HG02798 (cell line): Measurements from ENCODE around the gene TNFRSF4.
"Not testable (repeated sequence)": the region's sequence is repeated elsewhere in the genome, so short reads cannot be mapped to it uniquely, and the experiment has no call there.

Source experiments
- ATAC-seq: cut with Tn5 transposase; IDR thresholded peaks from one replicate; pipeline ENCODE4 v1.9.1; 2021; ENCODE audit warnings: mild to moderate bottlenecking; ENCODE audit not compliant: unreplicated experiment, poor library complexity

The TNFRSF4 gene

DNA sequence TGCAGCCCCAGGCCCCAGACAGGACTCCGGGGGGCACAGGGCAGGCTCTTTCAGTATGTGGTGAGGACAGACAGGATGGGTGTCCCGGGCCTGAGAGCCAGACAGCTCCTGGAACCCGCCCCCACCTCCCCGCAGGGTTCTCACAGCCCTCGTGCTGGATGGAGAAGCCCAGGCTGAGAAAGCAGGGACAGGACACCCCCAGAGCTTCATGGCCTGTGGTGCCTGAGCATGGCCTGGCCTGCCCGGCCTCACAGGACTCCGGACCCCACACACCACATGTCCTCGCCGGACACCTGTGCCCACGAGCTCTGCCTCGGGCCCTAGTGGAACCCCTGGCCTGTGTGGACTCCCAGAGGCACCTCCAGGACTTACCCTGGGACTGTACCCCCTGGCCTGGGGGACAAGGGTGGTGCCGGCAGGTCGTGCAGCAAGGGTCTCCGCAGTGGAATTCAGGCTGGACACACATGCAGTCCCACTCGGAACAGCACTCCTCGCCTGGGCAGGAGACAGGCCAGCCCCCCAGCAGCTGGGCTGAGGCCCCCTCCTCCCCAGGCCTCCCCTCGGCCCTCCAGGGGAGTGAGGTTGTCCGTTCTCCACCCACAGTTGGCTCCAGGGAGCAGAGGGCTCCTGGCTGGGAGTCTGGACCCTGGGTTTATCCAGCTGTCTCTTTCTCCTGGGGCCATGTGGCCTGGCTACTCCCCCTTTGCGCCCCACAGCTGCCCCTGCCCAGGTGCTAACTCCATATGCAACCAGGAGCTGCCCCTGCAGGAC is 8.8 kb downstream of the TNFRSF4 start:
- ATAC-seq = no peak

DNA sequence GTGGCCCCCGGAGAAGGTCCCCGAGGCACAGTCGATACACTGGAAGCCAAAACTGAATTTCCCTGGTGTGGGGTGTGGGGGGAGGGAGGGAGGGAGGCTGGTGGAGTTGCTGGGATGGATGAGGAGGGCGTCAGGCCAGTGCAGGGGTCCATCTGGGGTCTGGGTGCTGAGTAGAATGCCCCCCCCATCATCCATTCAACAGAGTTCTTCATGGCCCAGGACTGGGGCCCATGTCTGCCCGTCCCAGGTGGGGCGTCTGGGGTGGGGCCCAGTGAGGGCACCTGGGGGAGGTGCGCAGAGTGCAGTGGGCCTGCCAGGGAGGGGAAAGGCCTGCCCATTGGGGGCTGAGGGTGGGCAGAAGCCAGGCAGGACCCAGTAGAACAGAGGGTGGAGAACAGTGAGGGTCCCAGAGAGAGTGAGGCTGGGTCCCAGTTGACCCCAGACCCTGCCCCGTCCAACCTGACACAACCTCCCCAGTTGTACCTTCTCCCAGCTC is 9.5 kb downstream of the TNFRSF4 start:
- no peak for ATAC-seq

DNA sequence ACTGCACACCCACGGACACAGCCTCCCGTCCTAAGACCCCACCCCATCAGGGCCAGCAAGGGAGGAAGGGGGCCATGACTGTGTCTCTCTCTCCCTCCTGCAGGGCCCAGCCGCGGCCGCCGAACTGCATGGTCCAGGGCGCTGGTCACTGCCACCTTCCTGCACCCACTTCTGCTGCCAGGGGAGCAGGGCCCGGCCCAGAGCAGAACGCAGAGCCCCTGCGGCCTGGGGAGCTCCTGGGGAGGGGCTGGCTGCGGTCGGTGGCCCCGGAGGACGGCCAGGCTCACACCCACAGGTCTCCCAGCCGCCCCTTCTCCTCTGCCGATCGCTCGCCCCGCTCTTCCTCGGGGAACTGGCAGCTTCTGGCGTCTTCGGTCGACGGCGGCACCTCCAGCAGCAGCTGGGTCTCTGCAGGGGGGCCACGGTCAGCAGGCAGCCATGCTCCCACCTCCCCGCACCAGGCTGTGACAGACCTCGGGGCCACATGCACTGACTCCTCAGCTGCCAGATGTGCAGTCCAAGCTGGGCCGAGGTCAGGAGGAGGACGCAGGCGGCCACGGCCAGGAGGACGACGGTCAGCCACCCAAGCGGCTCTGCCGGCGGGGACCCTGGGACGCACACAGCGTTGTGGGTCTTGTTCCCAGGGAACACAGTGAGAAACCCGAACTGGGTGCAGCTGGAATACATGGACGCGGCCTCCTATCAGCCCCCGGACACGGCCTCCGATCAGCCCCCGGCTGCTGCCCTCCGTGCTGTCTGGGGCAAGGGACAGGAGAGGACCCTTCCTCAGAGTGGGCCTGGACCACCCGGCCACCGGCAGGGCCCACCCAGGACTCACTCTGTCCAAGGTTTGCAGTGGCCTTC is 10.2 kb downstream of the TNFRSF4 start:
- no peak for ATAC-seq

DNA sequence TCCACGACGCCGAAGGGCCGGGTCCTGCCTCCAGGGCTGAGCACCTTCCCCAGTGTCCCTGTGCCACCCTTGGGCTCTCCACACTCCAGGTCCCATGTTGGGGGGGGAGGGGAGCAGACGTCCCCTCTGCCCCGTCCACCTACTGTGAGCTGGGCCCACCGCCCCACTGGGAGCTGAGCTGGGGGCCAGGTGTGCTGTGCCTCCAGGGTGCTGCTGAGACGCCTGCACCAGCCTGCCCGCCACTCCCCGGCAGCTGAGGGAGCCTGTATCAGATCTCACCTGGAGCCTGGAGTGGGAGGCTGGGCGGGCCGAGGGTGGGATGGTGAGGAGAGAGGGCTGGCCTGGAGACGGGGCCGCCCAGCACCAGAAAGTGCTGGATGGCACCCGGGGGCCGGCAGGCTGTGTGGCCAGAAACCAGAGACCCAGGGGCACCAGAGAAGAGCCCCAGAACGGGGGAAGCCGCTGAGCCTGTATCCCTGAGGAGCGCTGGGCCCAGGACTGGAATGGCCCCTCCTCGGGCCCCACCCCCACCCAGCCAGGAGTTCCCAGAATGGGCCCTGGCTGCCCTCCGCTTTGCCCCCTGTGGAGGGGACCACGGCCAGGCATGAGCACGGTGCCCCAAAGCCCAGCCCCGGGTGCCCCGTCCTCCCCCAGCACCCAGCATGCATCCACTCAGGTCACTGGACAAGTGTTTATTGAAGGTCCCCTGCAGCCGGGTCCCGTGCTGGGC is 11.0 kb downstream of the TNFRSF4 start:
- ATAC-seq = no peak

DNA sequence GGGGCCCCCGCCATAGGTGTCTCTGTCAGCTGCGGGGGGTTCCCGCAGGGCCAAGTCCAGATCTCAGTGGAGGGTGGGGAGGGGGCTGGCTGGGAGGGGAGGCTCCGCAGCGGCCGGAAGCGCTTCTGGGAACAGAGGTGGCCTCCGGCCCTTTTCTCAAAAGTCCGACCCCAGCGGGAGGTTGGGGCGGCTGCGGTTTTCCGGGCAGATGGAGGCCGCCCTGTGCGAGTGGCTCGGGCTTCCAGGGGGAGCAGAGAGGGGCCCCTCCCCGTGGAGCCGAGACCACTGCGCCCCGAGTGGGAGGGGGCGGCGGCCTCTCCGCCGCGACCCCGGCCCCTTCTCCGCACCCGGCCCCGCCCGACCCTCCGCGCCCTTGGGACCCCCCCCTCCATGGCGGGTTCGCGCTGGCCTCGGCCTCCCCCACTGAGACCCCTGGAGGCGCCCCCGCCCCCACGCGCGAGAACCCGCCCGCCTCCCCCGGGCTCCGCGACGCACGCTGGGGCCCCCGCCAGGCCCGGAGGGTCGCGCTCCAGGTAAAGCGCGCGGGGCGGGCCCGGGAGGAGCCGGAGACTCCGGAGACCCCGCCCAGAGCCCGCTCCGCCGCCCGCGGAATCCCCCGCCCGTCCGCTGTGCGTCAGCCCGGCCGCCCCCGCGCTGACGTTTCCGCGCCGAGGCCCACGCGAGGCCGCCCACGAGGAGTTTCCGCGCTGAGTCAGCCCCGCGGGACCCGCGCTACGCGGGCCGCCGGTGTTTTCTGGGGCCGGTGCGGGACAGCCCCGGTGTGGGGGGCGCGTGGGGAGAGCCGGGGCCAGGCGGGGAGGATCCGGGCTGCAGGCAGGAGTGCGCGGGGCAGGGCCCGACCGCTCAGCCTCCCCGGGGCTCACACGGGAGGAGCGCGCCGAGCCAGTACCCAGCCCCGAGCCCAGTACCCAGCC is 12.8 kb downstream of the TNFRSF4 start:
- ATAC-seq = peak; percentile 60

DNA sequence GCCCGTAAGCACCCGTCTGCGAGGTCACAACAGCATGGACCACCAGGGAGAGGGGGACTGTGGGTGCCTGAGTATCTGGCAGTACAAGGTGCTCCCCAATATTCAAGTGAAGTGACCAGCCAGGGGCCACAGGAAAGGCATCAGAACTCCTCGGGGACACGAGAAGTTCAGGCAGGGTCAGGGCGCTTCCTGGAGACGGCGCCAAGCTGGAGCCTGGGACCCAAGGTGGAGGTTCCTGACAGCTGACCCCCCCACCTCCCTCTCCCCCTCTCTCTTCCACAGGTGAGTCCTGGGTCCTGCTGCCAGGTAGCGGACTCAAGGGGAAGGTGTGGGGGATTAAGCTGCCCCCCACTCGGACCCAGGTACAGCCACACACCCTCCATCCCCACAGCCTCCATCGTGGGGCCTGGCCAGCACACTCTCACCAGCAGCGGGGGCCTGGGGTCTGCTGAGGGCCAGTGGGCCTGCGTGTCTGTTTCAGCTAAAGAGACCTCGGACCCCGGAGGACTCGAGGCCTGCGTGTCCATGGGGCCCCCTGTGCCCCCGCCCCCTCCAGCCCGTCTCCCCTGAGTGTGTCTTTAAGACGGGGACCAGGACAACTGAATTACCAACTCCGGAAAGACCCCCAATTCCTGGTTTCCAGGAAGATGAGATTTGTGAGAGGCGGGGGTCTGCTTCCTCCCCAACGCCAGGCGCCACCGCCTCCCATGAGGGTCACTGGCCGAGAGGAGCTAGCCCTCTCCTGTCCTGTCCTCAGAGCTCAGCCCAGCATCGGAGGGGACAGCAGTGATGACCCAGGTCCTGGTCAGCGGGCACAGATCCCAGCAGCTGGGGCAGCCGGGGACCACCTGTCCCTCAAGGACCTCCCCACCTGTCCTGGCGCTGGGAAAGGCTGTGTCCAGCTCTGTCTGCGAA is 13.7 kb downstream of the TNFRSF4 start:
- no peak for ATAC-seq

DNA sequence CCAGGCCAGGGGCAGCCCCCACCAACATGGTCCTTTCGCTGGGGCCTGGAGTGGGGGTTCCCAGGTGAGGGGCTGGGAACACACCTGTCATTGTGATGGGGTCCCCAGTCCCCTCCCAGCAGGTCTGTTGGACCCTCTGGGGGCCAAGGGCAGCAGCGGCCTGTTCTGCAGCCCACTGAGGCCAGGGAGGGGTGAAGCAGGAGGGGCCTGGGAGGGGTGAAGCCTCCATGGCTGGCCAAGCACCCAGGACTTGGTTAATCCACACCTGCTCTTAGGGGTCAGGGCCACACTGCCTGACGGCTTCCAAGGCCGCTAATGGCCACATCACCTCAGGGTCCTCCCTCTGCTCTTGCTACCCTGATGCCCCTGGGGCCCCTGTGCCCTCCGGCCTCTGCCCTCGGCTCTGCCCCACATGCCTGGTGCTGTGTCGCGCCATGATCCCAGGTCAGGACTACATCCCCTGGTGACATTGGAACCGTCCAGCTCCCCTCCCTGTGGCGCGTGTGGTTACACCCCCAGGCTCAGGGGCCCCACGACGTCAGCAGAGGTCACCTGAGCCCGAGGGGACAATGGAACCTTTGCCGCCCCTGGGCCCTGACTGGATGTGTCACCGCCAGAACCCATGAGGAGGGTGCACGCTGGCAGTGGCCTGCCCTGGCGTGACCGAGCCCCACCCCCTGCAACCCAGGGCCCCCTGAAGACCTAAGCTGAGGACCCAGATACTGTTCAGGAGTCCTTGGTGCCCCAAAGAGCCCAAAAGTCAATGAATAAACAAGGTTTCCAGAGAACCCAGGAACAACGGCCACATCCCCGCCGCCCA is 14.6 kb downstream of the TNFRSF4 start:
- no peak for ATAC-seq

DNA sequence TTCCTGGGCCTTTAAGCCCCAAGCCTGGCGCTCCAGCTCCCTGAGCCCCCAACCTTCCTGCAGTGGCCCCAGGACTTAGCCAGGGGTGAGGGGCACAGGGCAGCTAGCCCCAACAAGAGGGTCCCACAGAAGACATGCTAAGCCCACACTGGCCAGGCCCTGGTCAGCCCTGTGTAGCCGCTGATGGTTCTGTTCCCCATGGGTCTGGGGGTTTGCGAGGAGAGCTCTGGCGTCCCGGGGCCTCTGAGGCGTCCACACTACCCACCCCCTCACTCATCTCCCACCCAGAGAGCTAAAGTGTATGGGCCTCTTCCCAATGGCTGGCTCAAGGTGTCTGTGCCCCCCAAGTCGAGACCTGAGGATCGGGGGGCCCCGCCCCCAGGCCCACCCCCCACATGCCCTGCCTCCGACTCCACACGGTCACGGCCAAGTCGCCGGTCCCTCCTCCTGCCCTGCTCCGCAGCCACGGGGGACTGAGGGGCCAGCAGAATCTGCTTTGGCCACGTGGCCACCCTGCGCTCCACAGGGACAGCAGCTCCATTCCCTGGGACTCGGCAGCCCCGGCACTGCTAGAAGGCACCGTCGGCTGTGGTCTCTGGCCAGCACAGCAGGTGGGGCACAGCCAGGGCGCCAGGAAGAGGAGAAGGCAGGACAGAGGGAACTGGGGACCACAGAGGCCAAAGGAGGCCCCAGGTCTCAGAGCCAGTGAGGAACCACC is 15.4 kb downstream of the TNFRSF4 start:
- no peak for ATAC-seq

DNA sequence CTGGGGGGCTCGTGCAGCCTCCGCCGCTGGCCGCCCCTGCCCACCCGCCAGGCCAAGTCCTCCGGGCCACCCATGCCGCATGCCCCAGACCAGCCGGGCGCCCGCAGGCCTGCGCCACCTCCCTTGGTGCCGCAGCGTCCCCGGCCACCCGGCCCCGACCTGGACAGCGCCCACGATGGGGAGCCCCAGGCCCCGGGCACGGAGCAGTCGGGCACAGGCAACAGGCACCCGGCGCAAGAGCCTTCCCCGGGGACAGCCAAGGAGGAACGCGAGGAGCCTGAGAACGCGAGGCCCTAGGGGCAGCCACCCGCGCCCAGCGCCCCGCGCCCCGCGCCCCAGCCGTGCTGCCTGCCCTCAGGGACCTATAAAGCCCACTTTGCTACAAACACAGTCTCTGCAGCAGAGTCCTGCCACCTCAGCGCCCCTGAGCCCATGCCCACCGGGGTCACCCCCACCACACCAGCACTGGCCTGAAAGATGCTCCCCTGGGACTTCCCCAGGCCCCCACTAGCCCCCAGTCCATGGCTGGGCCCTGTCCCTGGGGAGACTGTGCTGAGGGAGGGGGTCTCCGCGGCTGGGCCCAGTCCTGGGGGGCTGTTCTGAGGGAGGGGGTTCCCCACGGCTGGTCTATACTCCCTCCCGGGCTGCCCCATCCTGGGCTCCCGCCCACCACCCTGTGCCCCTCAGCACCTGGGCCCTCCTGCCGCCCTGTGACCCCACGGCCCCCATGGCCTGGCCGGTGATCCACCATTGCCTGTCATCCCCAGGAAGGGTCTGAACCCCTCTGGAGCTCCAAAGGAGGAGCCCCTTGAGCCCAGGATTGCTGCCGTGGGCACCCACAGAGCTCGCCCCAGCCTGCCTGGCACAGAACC is 16.2 kb downstream of the TNFRSF4 start:
- ATAC-seq = no peak

DNA sequence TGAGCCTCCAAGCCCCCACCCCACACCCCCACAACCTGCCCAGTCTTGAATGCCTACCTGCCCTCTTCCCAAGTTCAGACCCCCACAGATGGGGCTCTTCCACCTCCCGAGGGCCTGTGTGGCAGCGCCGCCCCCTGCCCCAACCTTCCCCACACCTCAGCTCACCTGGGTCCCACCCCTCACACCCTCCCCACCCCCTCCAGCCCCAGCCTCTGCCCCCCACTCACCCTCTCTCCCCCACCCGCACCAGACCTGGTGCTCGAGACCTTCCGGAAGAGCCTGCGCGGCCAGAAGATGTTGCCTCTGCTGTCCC is 16.8 kb downstream of the TNFRSF4 start:
- no peak for ATAC-seq

DNA sequence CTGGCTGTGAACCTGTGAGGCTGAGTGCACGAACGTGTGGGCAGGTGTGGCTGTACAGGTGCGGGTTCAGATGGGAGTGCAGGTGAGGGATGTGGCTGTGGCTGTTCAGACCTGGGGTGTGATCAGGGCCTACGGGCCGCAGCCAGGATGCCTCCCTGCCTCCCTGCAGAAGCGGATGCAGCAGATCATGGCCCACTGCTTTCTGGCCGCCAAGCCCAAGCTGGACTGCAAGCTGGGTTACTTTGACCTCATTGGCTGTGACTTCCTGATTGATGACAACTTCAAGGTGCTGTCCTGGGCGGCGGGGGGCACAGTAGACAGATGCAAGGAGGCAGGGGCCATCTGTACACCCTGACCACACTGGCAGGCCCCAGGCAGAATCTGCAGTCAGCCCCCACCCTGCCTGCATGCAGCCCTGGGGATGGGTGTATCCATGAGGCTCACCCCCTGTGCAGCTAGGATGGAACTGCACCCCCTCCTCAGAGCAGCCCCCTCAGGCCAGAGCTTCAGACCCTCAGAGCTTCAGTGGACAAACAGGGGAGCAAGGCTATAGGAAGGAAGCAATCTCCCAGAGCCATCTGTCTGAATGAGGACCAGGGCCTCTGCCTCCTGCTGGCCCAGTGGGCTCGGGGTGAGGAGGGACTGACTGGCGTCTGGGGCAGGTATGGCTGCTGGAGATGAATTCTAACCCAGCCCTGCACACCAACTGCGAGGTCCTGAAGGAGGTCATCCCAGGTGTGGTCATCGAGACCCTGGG is 17.3 kb downstream of the TNFRSF4 start:
- no peak for ATAC-seq

DNA sequence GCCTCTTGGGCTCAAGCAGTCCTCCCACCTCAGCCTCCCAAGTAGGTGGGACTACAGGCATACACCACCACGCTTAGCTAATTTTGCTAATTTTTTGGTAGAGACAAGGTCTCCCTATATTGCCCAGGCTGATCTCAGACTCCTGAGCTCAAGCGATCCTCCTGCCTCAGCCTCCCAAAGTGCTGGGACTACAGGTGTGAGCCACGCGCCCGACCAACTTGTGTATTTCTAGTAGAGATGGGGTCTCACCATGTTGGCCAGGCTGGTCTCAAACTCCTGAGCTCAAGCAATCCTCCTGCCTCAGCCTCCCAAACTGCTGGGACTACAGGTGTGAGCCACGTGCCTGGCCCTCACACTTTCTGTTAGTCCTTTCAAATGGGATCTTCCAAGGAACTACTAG is 18.2 kb downstream of the TNFRSF4 start:
- ATAC-seq = not testable (repeated sequence)

DNA sequence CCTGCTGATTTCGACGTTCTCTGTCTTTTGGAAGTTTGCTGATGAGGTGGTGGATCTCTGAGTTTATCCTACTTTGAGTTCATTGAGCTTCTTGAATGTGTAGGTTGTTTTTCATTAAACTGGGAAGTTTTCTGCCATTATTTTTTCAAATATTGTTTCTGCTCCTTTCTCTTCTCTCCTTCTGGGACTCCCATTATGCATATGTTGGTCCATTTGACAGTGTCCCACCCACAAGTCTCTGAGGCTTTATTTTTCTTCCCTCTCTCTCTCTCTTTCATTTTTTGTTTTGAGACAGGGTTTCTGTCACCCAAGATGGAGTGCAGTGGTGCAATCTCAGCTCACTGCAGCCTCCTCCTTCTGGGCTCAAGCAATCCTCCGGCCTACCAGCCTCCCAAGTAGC is 19.2 kb downstream of the TNFRSF4 start:
- no peak for ATAC-seq

DNA sequence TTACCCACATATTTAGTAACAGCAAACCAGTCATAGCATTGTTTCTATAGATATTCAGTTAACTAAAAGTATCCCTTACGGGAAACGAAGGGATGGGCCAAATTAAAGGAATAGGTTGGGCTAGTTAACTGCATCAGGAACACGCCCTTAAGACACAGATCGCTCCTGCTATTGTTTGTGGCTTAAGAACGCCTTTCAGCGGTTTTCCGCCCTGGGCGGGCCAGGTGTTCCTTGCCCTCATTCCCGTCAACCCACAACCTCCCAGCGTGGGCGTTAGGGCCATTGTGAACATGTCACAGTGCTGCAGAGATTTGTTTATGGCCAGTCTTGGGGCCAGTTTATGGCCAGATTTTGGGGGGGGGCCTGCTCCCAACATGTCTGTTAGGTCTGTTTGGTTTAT is 22.2 kb downstream of the TNFRSF4 start:
- no peak for ATAC-seq

DNA sequence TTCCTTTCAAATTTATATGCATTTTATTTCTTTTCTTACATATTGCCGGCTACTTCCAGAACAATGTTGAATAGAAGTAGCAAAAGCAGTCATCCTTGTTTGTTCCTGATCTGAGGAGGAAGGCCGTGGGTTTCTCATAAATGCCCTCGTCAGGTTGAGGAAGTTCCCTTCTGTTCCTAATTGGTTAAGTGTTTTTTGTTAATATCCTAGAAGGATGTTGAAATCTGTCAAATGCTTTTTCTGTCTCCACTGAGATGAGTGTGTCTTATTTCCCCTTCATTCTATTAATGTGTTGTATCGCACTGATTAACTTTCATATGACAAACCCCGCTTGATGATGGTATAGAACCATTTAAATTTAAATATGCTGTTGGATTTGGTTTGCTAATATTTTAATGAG is 24.8 kb downstream of the TNFRSF4 start:
- no peak for ATAC-seq

DNA sequence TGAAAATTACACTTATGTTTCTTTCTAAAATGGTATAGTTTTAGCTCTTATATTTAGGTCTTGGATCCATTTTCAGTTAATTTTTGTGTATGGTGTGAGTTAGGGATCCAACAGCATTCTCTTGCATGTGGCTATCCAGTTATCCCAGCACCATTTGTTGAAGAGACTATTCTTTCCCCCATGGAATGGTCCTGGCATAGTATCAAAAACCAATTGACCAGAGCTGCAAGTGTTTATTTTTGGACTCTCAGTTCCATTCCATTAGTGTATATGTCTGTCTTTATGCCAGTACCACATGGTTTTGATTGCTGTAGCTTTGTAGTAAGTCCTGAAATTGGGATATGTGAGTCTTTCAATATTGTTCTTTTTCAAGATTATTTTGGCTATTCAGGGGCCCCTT is 26.0 kb downstream of the TNFRSF4 start:
- ATAC-seq = no peak
